Panc1 (cell line): ENCODE data around the gene TNFSF13.

Experiments
- CTCF ChIP-seq: fragments of 450-650 bp; IDR thresholded peaks from 2 replicates; pipeline ENCODE4 v1.5.1; 2017; ENCODE audit warnings: mild to moderate bottlenecking
- POLR2AphosphoS5 ChIP-seq: IDR thresholded peaks from 2 replicates; pipeline ENCODE4 v1.6.1; 2012; ENCODE audit warnings: mild to moderate bottlenecking, low read depth, low read length, moderate library complexity
- REST ChIP-seq, 2 experiments: IDR thresholded peaks; 2 replicates each; pipeline ENCODE4 v1.6.1; 2011 to 2012; ENCODE audit warnings: low read depth in 2 of 2, control low read depth in 1 of 2, low read length in 1 of 2, mild to moderate bottlenecking in 1 of 2, moderate library complexity in 1 of 2; ENCODE audit not compliant: insufficient read depth in 1 of 2
- SIN3A ChIP-seq: IDR thresholded peaks from 2 replicates; pipeline ENCODE4 v1.6.1; 2012; ENCODE audit warnings: low read depth, mild to moderate bottlenecking, low read length, moderate library complexity, borderline replicate concordance; ENCODE audit not compliant: insufficient read depth
- TCF7L2 ChIP-seq: IDR thresholded peaks from 2 replicates; pipeline ENCODE4 v1.6.1; 2011; ENCODE audit warnings: mild to moderate bottlenecking, low read depth, low read length, inconsistent platforms

GRCh38 chr17:7544911-7545310 lies 13.6 kb upstream of the TNFSF13 start:
- TF ChIP-seq CTCF (no peak), POLR2AphosphoS5 (no peak), SIN3A (no peak), REST (IDR thresholded peaks at IDR 0.05; ENCODE audit: insufficient read depth in 1 of 2, low read depth in 2 of 2, low read length in 1 of 2) (no peak), TCF7L2 (no peak)
